GM12872 (cell line): ENCODE data around the gene RPL36.

Experiments used
- TF ChIP-seq, protein P1 (sequence below): IDR thresholded peaks from 3 replicates; pipeline ENCODE4 v1.5.1; 2011; ENCODE audit warnings: low read depth, mild to moderate bottlenecking, low read length, moderate library complexity; ENCODE audit not compliant: insufficient read depth

Gene RPL36

GRCh38 chr19:5674714-5675113, 15.4 kb upstream of the RPL36 start:
- TF ChIP-seq, protein P1, sequence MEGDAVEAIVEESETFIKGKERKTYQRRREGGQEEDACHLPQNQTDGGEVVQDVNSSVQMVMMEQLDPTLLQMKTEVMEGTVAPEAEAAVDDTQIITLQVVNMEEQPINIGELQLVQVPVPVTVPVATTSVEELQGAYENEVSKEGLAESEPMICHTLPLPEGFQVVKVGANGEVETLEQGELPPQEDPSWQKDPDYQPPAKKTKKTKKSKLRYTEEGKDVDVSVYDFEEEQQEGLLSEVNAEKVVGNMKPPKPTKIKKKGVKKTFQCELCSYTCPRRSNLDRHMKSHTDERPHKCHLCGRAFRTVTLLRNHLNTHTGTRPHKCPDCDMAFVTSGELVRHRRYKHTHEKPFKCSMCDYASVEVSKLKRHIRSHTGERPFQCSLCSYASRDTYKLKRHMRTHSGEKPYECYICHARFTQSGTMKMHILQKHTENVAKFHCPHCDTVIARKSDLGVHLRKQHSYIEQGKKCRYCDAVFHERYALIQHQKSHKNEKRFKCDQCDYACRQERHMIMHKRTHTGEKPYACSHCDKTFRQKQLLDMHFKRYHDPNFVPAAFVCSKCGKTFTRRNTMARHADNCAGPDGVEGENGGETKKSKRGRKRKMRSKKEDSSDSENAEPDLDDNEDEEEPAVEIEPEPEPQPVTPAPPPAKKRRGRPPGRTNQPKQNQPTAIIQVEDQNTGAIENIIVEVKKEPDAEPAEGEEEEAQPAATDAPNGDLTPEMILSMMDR: no peak

- TF ChIP-seq, protein P1: no peak
Measured at GRCh38 chr19:5676105-5676771, 13.9 kb upstream of the RPL36 start.

- TF ChIP-seq, protein P1: no peak
Measured at GRCh38 chr19:5676772-5677105, 13.4 kb upstream of the RPL36 start.

DNA sequence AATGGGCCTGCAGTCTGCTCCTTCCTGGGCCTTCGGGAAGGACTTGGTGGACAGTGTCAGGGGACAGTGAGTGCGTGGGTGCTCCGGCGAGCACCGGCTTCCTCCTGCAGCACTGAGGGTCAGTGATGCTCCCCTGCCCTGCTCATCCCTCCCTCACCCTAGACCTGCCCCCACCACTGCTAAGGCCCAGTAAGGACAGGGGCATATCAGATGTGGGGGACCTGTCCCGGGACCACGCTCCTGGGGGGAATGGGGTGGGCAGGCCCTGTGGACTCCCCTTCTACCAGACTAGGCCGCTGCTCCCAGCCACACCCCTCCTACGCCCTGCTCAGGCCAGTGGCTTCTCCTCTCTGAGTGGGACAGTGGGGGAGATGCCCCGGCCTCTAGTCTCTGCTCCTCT, 13.0 kb upstream of the RPL36 start:
- TF ChIP-seq, protein P1: no peak

GRCh38 chr19:5677580-5677979, 12.5 kb upstream of the RPL36 start:
- TF ChIP-seq, protein P1: no peak

DNA sequence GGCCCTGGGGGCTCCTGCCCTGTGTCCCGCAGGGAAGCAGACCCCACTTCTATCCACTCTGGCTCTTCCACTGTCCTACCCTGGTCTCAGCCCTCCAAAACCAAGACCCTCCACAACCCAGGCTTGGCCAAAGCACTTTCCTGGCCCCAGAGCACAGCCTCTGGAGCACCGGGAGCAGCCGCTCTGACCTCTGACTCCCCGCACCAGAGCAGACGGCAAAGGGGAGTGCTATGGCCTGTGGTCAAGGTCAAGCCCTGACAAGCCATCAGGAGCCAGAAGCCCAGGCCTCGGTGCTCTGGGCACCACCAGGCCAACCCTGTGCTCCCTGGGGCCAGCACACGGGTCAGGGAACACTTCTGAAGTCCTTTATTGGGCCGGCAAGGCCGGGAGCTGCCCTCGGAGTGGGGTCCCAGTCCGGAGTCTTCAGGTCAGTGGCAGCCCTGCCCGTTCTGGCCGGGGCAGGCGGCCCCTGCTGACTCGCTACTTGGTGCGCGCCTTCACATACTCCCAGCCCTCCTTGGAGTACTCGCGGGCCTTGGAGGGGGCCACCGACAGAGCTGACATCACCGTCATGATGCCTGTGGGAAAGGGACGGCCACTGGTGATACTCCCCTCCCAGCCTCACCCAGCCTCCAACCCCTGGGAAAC, 11.9 kb upstream of the RPL36 start:
- TF ChIP-seq, protein P1: no peak

DNA sequence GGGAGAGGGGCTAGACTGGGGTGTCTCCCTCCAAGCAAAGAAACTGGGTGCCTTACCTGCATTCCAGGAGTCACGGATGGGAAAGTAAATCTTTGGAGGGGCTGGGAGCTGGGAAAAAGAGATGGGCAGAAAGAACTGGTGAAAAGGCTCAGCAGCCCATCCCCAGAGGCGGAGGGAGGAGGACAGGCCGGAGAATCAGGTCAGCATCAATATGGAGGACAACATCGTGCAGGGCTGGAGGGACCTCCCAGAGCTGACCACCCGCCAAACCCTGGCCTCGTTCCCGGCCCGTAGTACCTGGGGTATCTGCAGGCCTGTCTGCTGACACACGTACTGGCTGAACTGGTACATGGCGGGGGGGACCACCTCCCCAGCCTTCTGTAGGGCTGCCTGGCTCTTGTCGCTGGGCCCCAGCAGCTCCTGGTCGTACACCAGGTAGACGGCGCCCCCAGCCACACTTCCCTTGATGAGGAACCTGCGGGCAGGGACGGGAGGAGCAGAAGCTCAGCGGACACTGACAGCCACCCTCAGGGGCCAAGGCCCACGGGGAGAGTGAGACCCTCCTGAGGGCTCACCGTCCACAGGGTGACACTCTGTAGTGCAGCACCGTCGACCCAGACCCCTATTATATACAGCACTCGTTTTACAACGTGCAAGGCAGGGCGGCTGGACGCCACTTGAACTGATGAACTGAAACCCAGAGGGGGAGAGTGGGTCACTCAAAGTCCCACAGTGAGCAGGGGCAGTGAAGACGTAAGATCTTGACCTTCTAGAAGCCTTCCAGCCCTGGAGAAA, 10.6 kb upstream of the RPL36 start:
- TF ChIP-seq, protein P1: no peak
